Cortex of kidney (tissue), 1 donor: ENCODE results near the gene KAZN.

Experiments
- DNase-seq: peaks from one replicate; lab custom pipeline; 2025; lab: John Stamatoyannopoulos, UW

The KAZN gene

DNA sequence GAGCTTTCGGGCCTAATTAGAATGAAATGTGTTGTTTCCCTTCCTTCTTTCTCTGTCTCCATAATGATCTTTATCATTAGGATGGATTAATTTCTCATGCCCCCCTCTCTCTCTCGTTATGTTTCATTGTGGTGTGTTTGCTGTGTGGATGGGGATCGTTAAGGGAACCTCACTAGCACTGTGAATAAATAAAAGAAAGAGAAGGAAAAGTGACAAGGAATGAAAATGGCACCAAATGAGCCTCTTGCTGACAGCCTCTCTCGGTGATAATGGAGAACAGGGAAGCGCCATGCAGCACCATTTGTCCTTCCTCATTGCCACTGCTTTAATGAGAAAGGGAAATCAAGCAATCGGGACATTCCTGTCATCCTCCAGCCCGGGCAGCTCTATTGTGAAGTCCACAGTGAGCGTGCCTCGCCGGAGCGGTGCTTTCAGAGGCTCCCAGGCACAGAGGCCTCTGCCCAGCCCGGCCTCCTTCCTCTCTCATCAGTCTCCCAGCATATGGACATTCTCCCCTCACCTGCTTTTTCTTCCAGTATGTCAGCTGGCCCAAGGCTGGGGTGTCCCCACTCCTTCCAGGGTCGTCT is 289.4 kb downstream of the KAZN start:
- no peak for DNase-seq

DNA sequence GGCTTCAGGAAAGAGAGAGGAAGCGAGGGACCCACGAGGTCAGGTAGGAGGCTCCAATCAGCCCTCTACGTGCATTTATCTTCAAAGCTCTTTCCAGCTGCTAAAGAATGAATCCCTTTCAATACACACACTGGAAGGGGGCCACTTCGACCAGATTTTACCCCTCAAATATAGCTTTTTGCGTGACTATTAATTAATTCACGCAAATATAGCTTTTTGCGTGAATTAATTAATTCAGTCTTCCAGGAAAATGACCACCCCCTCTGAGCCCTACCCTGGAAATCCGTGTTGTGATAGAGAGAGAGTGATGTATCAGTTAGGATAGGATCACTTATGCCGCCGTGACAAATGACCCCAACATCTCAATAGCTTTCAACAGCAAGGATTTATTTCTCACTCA is 289.9 kb downstream of the KAZN start:
- DNase-seq: no peak

DNA sequence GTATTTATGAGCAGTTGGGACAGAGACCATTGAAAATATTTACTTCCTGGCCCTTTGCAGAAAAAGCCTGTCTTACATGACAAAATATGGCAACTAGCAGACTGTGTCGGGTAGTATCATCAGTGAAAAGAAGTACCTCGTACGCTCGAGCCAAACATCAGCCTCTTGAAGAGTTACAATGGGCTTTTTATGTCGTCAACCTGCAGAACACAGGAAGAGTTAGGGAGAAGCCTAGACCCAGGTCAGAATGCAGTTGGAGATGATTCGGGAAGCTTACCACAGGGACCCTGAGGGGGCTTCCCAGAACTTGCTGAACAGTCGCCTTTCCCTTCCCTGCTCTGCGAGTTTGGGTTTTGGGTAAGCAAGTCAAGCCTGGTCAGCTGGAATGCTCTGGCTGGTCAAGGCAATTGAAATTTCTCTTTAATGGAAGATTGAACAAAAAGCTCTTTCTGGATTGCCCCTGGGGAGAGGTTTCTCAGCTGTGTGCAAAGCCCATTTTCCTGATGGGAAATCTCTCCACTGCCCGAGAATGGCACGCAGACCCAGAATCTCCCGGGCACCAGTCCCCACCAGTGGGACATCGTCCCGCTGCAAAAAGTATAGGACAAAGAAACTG is 291.4 kb downstream of the KAZN start:
- DNase-seq: no peak

DNA sequence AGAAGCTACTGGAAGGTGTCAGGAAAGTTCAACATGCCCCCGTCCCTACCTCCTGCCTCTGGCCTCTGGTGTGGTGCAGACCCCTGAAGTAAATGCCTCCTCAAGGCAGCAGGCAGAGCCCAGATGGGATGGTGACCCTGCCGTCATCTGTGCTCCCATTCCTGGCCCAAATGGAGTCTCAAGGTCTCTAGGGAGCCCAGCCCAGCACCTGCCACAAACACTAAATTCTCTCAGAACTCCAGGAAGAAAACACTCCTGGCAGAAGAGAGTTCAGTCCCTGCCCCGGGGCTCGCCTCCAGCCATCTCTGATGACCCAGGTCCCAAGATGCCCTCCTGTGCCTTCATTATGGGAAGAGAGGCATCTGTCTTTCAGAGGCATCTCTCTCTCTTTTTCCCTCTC is 293.5 kb downstream of the KAZN start:
- DNase-seq: no peak

DNA sequence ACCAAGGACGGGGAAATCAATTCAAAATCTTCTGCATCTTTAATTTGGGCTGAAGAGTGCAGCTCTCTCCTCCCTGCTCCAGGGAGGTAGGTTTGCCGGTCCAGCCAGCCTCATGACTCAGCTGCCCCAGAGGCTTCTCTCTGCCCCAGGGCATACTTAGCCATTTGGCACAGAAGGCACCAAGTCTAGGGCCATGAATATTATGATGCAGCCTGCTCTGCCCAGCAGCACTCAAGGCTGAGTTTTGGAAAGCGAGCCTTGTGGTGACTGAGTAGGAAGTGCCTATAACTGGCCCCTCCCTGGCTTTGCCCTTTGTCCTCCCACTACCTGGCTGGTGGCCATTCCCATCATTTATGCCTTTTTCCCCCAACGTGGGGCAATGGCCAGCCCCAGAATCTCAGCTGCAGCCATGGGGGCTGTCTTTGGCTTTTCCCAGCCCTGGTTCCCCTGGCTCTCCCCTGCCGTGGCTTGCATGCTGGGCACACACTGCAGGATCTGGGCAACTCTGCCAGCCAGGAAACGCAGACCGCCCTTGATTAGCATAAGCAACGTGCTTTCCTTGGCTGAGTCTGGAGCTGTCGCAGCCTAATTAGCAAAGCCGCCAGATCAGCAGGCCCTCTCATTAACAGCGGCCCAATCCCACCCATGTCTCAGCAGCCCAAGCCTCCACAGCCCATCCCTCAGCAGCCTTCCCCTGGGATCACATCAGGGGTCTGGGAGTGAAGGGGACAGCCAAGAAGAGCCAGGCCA is 296.5 kb downstream of the KAZN start:
- DNase-seq: no peak

DNA sequence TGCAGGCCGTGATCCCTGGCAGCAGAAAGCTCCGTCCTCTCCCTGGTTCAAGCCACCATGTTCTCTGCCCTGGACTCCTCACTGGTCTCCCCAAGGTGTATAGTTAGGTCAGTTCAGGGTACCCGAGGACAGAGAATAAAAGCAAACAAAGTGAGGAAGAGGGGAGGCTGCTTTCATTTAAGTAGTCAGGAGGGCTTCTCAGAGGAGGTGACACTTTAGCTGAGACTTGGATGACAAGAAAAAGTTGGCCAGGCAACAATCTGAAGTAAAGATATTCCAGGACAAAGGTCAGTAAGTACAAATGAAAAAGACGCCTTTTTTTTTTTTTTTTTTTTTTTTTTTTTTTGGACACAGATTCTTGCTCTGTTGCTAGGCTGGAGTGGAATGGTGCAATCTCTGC is 297.2 kb downstream of the KAZN start:
- DNase-seq: no peak

DNA sequence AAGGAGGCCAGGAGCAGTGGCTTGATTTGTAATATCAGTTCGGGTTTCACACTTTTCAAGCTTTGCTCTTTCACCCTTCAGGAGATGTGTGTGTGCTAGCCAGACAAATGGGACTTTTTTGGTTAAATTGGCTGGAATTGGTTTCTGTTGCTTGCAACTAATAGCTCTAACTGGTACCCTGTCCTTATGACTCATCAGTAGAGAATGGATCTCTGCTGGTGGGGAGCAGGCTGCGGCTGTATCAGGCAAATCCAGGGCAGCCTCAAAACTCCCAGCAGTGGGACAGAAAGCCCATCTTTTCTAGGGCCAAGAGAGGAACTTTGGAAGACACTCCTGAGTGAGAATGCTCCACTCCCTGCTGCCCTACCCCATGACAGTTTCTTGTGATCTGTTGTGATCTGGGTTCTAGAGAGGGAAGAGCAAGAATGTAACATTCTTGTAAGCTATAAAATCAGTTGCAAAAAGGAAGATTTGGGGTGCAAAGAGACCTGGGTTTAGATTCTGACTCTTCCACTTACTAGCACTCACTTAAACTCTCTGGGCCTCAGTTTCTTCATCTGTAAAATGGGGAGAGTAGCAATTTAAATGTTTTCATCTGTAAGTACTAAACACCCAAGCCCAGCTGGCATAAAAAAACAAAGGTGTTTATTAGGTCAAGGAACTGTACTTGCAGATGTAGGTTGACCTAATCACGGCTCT is 298.0 kb downstream of the KAZN start:
- DNase-seq: no peak

DNA sequence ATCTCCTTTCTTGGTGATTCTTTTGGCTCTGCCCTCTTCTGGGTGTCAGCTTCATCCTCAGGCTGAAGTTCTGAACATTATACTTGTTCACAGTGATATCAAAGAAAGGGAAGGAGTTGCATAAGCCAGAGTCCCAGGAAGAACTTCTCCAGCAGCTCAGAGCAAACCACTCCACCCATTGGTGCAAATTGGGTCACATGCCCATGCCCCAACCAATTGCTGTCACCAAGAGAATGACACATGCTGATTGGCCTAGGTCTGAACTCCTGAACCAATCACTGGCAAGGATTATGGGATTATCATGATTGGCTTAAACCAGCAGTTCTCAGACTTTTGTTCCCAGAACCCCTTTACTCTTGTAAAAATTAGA is 298.6 kb downstream of the KAZN start:
- no peak for DNase-seq

DNA sequence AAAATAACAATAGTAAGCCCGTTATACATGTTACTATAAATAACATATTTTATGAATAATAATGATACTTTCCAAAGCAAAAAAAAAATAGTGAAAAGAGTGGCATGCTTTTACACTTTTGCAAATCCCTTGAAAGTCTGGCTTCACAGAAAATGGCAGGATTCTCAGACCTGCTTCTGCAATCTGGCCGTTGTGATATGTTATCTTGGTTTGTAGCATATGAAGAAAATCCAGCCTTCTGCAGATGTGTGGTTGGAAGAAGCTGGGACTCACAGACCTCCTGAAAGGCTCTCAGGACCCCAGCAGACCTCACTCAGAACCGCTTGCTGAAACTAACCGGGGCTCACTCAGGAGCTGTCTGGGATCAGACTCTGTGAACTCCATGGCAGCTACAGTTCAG is 299.1 kb downstream of the KAZN start:
- no peak for DNase-seq

DNA sequence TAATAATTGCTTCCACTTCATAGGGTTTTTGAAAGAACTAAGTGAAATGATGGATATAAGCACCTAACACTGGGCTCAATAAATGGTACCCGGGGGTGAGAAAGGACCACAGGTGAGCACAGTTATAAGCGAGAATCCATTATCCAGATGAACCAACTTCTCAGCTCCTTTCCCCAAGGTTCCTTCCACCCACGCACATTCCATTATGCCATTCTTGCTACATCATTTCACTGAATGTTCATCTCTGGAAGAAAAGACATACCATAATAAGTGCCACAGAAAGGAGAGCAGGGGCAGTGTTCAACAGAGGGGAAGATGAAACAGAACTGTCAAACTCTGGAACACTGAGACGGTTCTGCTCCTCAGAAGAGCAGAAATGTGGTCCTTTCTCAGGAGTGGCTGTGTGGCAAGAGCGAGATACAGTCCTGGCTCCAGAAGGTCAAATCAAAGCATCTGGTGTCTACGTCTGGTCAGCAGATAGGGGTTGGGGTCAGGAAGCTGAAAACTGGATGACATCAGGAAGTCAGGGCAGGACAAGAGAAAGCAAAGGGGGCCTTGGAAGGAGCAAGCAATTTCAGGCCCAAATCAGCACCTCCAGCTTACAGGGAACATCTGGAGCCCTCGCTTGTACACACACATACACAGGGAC is 299.6 kb downstream of the KAZN start:
- no peak for DNase-seq

DNA sequence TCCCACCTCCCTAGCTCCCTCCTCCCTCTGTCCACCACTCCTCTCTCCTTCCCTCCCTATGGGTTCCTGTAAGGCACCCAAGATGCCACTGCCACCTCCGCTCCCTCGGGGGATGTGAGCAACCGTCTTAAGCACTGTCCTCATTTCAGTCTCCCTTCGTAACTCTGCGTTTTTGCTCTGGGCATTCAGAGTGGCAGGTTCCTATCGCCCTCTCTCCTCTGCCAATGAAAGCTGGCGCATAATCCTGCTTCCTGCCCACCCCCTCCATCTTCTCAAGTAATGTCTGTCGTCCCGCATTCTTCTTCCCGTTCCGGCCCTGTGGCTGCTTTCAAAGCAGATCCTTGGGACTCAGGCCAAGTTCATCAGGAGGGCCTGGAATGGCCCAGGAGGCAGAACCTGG is 301.2 kb downstream of the KAZN start:
- no peak for DNase-seq

DNA sequence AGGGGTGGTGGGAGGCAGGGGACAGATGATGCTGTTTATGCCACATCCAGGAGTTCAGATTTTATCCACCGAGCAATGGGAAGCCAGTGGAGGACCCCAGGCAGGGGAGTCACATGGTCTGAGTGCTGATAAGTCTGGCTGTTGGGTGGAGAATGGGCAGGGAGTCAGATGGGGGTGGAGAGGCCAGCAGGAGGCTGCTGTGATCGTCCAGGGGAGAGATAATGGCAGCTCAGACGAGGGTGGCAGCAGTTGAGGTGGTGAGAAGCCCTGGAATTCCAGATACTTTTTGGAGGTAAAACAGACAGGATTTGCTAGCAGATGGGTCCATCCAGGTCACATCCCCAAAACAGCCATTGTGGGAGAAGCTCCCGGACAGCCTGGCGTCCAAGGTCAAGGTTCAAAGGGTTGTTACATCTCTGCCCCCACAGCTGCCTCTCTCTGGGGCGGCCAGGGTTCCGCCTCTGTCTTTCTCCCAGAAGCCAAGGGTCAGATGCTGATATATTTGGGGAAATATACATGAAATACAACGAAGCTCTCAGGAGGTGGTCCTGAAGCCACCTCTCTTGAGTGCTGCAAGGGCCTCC is 303.0 kb downstream of the KAZN start:
- no peak for DNase-seq

DNA sequence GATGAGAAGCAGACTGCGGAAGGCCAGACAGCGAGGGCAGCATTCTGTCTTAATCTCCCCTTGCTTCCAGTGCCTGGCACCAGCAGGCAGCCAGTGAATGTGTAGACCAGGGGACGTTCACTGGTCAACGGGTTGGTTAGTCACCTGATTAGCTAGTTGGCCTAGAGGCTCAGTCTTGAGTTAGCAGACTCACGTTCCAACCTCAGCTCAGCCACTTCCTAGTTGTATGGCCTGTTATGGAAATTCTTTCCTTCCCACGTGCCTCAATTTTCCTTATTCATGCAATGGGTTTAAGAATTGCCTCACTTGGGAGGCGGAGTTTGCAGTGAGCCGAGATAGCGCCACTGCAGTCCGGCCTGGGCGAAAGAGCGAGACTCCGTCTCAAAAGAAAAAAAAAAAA is 305.4 kb downstream of the KAZN start:
- DNase-seq: no peak

DNA sequence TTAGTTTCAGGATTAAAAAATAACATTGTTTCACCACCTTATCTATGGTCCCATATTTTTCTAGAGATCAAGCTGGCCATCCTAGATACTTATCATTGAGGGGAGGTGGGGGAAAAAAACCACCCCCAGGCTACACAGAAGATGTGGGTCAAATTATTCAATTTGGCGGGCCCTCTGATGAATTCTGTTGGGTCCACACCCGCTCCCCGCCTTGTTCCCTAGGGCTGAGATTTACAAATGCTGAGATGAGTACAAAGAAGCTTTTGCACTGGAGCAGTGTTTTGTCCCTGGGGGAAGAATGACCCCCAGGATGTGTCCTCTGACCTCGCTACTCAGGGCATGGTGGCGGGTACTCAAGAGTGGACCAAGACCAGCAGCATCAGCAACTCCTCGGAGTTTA is 308.2 kb downstream of the KAZN start:
- no peak for DNase-seq

DNA sequence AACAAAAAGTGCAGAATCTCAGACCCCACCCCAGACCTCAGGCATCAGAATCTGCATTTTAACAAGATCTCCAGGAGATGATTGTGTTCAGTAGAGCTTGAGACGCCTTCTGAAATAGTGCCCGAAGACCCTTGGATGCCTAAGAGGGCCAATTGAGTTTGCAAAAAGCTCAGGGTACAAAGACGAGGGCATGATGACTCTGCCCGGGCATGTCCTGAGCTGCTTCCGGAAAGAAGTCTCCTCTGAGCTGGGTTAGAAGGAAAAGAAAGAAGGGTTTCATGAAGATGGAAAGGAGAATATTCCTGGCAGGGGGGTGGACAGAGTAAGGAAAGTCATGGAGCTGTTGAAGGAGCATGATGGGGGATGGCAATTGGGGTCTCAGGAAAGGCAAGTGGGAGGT is 308.9 kb downstream of the KAZN start:
- DNase-seq: no peak

DNA sequence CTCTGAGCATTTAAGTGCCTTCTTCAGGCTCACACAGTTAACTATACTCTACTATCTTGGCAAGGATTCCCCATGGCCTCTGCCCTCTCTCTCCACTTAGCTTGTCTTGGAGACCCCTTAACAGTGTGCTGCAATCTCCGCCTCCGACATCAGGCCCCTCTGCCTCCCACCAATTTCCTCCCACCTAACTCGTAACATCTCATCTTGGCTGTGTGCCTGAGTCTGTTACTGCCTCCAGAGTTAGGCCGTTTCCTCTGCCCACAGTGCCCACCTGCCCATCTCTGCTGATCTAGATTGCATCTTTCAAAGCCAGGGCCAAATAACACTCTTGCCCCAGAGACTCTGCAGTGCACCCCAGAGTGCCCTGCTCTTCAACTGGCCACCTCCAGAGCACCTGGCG is 310.8 kb downstream of the KAZN start:
- no peak for DNase-seq

DNA sequence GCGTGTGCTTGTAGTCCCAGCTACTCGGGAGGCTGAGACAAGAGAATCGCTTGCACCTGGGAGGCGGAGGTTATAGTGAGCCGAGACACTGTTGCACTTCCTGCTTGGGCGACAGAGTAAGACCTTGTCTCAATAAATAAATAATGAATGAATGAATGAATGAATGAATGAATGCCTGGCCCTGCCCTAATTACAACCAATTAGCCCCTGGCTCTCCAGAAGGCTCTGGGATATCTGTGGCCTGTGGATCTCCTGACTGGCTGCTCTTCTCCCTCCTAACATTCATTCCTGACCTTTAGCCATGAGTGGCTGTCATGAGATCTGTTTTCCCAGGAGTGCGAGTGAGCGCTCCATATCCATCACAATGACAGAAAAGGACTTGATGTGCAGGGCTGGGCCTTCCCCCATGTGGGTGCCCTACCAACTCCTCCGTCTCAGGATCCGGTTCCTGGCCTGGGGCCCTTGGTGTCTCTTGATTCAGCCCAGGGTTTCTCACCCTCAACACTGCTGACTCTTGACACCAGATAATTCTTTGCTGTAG is 311.5 kb downstream of the KAZN start:
- no peak for DNase-seq

DNA sequence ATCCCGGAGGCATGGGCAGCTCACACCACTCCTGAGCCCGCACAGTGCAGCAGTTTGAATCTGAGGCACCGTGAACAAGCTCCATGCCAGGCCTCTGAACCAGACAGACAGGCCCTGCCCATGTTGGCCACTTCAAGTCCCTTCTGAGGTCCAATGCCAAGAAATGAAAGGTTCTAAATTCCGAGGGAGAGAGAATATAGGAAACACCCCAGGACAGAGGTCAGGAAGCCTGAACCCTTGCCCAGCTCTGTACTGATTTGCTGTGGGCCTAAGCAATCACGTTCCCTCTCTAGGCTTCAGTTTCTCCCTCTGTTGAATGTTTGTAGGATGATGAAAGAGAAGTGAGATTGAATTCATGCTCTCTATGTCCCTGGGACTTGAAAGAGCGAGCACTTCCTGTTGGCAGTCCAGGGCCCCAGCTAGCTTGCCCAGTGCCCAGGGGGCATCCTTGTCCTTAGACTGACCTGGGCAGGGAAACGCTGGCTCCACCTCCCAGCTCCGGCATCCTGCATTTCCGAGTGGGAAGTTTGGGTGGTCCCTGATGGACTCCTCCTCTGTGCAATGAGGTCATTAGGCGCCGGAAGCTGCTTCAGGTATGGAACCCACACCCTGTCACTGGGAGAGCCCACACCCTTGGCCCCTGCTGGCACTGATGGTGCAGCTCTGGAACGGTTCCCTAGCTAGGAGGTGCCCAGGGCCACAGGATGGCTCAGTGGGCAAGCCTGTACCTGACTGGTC is 312.7 kb downstream of the KAZN start:
- no peak for DNase-seq

DNA sequence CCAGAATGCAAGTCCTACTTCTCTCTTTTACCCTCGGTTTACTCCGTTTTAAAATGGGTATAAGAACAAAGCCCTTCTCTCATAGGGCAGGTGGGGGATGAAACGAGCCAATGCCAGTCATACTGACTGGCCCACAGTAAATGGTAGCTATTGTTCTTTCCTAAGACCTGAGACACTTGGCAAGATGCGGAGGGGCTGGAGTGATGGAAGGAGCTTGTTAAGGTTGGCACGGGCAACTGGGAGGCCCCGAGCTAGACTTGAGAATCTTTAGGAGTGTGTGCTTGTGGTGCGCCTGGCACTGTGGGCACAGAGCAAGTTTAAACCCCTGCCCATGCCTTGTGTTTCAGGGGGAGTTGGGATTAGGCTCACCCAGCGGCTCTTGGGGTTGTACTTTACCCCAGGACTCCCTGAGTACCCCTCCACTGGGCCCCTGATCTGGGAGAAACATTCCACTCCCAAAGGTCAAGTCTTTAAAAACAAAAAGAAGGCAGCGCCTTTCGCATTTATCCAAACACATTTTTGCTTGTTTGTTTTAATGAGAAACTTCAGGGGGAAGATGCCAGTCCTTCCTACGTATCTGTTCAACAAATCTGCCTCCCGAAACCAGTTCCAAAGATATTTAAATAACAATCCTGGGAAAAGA is 314.5 kb downstream of the KAZN start:
- DNase-seq: no peak

DNA sequence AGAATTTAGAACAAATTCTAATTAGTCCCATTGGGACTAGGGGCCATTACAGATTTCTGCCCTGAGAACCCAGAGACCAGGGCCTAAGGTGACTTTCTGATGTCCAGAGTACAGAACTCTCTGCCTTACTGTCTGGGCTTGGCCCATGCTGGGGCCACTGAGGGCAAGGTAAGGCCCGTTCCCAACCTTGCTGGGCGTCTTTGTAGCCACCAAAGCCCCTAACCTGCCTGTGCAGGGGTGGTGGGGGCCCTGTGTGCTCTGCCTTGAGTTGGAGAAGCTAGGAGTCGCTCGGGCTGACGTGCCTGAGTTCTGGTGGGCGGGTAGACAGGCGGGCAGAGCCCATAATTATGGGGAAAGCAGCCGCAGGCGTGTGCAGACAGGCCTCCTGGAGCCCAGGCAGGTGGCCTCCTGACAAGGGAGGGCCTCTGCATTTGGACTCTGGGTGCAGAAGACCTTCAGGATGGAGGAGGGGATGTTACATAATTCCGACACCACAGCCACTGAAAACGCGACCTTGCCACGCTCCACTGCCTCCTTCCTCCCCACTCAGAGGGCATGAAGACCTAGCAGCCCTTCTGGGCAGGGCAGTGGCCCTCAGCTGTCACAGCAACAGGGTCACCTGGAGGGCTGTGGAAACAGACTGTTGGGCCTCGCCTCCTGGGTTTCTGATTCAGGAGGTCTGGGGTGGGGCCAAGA is 315.1 kb downstream of the KAZN start:
- DNase-seq: no peak
